Peyer's patch (tissue), 4 donors: Measurements from ENCODE around the gene C3orf62. TPM values are rescaled to one million over a fixed set of nuclear protein-coding genes. Genes with fewer than 3 reads are reported as not detected.

Source experiments
- DNase-seq, 3 donors: peaks; one replicate each; pipeline ENCODE4 v3.0.0-alpha.2; 2017 to 2019
- H3K27ac ChIP-seq, 4 donors: fragments of 200-600 bp; sonication (generic); one replicate each; pipeline ENCODE4 v1.5.1; 2016 to 2019
- H3K27me3 ChIP-seq, 2 donors: fragments of 200-600 bp; sonication (generic); one replicate each; pipeline ENCODE4 v1.5.1; 2019
- H3K36me3 ChIP-seq, 3 donors: fragments of 200-600 bp; sonication (generic); one replicate each; pipeline ENCODE4 v1.5.1; 2016 to 2019
- H3K4me1 ChIP-seq, 4 donors: fragments of 200-600 bp; sonication (generic); one replicate each; pipeline ENCODE4 v1.5.1; 2016 to 2019
- H3K4me3 ChIP-seq, 4 donors: fragments of 200-600 bp; sonication (generic); 1 replicate in 3 of 4; 2 replicates in 1 of 4; pipeline ENCODE4 v1.5.1; 2016 to 2019; ENCODE audit warnings: mild to moderate bottlenecking in 1 of 4
- H3K9me3 ChIP-seq, 4 donors: fragments of 200-600 bp; sonication (generic); one replicate each; pipeline ENCODE4 v1.5.1; 2016 to 2019; ENCODE audit warnings: mild to moderate bottlenecking in 1 of 4
- CTCF ChIP-seq, 6 experiments: fragments of 450-650 bp in 4 of 6; fragments of 200-600 bp in 2 of 6; sonication (generic) in 1 of 6; IDR thresholded peaks; one replicate each; pipeline ENCODE4 v1.5.1; 2017 to 2019; ENCODE audit warnings: antibody characterized with exemption in 6 of 6, mild to moderate bottlenecking in 3 of 6, moderate library complexity in 1 of 6
- POLR2A ChIP-seq, 2 donors: fragments of 450-650 bp; IDR thresholded peaks; one replicate each; pipeline ENCODE4 v1.5.1; 2017; ENCODE audit warnings: antibody characterized with exemption in 2 of 2, mild to moderate bottlenecking in 2 of 2, moderate library complexity in 2 of 2
- total RNA-seq, 4 donors: library from RNA; depleted of rRNA; stranded (reverse); fragments of >200 nt; gene quantifications; one replicate each; pipeline ENCODE4 v1.1.0, GENCODE V29; 2016

The C3orf62 gene
- total RNA-seq, 4 donors from 2014 or later = 4.4 to 24.8 (median 5.3) TPM

DNA sequence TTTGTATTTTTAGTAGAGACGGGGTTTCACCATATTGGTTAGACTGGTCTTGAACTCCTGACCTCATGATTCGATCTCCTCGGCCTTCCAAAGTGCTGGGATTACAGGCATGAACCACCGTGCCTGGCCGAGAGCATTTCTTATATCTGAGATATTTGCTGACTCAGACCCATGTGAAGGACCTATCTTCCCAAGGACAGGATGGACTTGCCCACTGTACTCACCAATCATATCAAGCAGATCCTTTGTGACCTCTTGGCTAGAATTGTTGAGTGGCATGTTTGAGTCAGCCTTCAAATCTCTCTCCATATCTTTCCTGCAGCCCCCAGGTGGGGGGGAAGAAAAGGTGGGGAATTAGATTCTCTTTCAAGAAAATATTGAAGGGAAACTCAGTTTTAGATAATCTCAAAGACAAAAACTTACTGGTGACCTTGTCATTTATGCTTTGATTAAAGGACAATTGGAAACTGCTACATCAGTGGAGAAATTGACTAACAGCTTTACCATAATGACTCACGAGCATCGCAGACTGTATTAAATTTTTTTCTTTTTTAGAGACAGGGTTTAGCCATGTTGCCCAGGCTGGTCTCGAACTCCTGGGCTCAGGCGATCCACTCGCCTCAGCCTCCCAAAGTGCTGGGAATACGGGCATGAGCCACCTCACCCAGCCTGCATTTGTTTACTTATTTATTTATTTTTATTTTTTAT lies 3.1 kb downstream of the C3orf62 start:
- Histone ChIP-seq H3K4me1 (peaks cover 2 to 18% (median 6%) of the 10 kb centered on the region in 4 donors), H3K9me3 (no peaks in the 10 kb centered on the region), H3K4me3 (no peak overlapping the region), H3K36me3 (peaks cover 0 to 6% (median 0%) of the 10 kb centered on the region in 3 donors), H3K27me3 (no peaks in the 10 kb centered on the region), H3K27ac (no peak overlapping the region)
- DNase-seq = no peak
- TF ChIP-seq POLR2A (IDR thresholded peaks at IDR 0.05) (no peak), CTCF (IDR thresholded peaks at IDR 0.05) (no peak)

- H3K27ac ChIP-seq = no peak overlapping the region
- H3K4me3 ChIP-seq = no peak overlapping the region
- DNase-seq = no peak
- H3K27me3 ChIP-seq = no peaks in the 10 kb centered on the region
- H3K36me3 ChIP-seq = no peaks in the 10 kb centered on the region
- peaks cover 0 to 4% (median 2%) of the 10 kb centered on the region in 4 donors for H3K4me1 ChIP-seq
- TF ChIP-seq POLR2A (IDR thresholded peaks at IDR 0.05) (no peak), CTCF (IDR thresholded peaks at IDR 0.05) (no peak)
- H3K9me3 ChIP-seq = no peaks in the 10 kb centered on the region
Observed at GRCh38 chr3:49271047-49271446, 6.0 kb downstream of the C3orf62 start.

- no peak overlapping the region for H3K27ac ChIP-seq
Observed at GRCh38 chr3:49270156-49270500, 6.9 kb downstream of the C3orf62 start.

DNA sequence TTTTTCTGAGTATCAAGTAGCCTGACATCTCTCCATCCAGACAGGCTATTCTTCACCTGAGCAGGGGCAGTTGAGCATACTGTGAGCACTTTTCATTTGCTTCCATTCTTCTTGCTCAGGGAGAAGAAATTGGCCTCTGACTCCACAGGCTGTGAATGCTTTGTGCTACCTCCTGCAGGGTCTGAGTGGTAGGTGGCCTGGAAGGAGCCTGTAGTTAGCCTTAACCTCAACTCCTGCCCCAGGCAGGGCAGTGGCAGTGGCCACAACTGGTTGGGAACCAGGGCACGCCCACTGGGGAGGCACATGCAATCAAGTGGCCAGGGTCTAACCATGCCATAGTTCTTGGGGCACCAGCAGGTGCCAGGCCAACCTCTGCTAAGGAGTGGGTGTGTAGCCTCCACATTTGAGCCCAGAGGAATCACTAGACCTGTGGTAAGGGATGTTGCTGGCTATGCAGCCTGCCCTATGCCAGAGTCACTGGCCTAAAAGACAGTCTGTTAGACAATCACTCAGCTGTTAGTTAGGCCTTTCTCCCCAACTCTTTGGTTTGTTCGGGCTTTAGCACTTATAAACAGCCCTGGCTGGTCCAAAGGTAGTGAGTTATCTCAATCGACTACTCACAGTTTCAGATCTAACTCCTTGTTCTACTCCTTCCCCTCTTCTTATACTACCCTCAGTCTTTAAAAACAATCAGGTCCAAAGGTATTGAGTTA lies 7.4 kb downstream of the C3orf62 start:
- no peak overlapping the region for H3K27ac ChIP-seq
- no peak overlapping the region for H3K4me3 ChIP-seq
- DNase-seq = no peak
- H3K36me3 ChIP-seq = no peaks in the 10 kb centered on the region
- H3K9me3 ChIP-seq = no peaks in the 10 kb centered on the region
- no peaks in the 10 kb centered on the region for H3K27me3 ChIP-seq
- no peak for TF ChIP-seq POLR2A (IDR thresholded peaks at IDR 0.05)
- TF ChIP-seq CTCF (IDR thresholded peaks at IDR 0.05) = no peak
- H3K4me1 ChIP-seq = no peaks in the 10 kb centered on the region

More at GRCh38 chr3:49270156-49270500, 6.9 kb downstream of the C3orf62 start:
- Histone ChIP-seq H3K4me1 (no peaks in the 10 kb centered on the region), H3K27me3 (no peaks in the 10 kb centered on the region), H3K9me3 (no peaks in the 10 kb centered on the region), H3K36me3 (no peaks in the 10 kb centered on the region), H3K4me3 (no peak overlapping the region)
- DNase-seq = no peak
- TF ChIP-seq CTCF (IDR thresholded peaks at IDR 0.05) (no peak), POLR2A (IDR thresholded peaks at IDR 0.05) (no peak)

GRCh38 chr3:49266410-49267095 lies 10.5 kb downstream of the C3orf62 start:
- H3K4me1 ChIP-seq = no peaks in the 10 kb centered on the region

More at GRCh38 chr3:49266410-49267095, 10.5 kb downstream of the C3orf62 start:
- Histone ChIP-seq H3K36me3 (no peaks in the 10 kb centered on the region), H3K9me3 (no peaks in the 10 kb centered on the region), H3K4me3 (no peak overlapping the region), H3K27me3 (no peaks in the 10 kb centered on the region), H3K27ac (peak overlapping the region in 2 of 4 donors; percentile 16 to 19)
- DNase-seq = no peak
- TF ChIP-seq CTCF (IDR thresholded peaks at IDR 0.05) (no peak), POLR2A (IDR thresholded peaks at IDR 0.05) (no peak)
